NCI-H524 (cell line): ENCODE results near the gene RGS6.
A peak's percentile ranks its signal among the peaks of the same experiment; 100 is the strongest.

Experiments
- DNase-seq, 2 experiments: peaks; one replicate each; lab custom pipeline; 2025; lab: John Stamatoyannopoulos, UW

Gene RGS6

GRCh38 chr14:72583316-72584272, 651.4 kb downstream of the RGS6 start:
- peak; percentile 56 to 82 for DNase-seq

GRCh38 chr14:72588521-72588920, 656.3 kb downstream of the RGS6 start:
- DNase-seq: no peak

GRCh38 chr14:72589652-72590051, 657.4 kb downstream of the RGS6 start:
- DNase-seq: no peak

DNA sequence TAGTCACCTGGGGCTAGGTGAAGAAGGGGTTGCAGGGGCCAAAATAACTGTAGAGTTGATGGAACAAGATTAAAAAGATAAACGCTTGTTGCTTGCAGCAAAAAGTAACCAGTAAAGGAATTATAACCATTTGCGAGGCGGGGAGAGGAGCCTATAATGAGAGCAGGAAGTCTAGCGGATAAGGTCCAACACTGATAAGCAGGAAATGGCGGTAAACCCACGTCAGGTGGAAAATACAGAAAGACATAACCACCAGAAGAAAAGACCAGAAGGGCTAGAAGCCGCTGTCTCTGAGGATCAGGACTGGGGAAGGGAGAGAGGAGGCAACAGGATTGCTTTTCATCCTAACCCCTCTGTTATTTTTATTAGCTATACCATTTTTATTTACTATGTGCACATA, 658.3 kb downstream of the RGS6 start:
- no peak for DNase-seq

DNA sequence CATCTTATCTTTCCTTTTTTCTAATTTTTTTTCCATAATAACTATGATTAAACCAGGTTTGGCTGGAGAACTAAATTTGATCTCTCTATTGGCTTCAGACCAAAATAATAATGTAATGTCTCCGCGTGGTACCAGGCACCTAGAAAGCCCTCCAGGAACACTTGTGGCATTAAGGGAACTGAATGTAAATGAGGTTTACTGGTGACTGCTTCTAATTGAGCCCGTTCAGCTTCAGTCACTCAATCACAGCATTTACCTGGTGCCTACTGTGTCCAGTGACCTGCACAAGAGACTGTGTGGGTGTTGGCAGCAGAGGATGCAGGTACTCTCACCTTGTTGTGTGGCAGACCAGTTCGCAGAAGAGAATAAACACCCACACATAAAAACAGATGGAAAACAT, 659.2 kb downstream of the RGS6 start:
- DNase-seq: no peak

DNA sequence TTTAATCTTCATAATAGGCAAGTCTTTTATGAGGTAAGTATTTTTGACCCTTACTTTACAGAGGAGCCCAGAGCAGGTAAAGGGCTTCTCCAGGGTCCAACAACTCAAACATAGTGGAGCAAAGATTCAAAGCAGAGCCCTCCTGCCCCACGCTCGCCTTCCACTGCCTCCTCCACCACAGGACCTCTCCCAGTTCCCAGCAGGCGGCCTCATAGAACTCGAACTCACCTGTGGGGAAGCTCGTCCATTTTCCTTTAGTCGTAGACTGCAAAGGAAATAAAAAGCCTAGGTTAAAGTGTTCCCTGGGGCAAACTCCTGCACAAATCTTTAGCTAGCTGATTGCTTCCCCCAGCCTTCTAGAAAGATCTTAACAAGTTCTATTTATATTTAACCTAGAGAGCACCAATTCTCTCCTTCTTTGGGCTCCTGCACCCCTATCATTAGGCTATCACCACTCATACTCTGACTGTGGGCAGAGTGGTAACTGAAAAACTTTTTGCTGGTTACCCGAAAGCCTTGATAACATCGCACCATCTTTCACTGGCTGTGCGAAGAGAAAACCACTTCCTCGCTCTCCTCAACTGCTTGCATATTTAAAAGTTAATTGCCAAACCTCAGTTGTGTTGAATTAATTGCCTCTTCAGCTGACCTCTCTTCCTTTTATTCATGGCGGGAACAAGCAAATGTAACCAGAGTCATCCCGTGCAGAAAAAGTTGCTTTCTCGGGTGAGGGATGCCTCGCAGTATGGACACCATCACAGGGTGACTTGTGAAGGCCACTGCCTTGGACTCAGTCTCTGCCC, 662.1 kb downstream of the RGS6 start:
- DNase-seq: no peak

GRCh38 chr14:72595152-72595862, 663.1 kb downstream of the RGS6 start:
- no peak for DNase-seq

DNA sequence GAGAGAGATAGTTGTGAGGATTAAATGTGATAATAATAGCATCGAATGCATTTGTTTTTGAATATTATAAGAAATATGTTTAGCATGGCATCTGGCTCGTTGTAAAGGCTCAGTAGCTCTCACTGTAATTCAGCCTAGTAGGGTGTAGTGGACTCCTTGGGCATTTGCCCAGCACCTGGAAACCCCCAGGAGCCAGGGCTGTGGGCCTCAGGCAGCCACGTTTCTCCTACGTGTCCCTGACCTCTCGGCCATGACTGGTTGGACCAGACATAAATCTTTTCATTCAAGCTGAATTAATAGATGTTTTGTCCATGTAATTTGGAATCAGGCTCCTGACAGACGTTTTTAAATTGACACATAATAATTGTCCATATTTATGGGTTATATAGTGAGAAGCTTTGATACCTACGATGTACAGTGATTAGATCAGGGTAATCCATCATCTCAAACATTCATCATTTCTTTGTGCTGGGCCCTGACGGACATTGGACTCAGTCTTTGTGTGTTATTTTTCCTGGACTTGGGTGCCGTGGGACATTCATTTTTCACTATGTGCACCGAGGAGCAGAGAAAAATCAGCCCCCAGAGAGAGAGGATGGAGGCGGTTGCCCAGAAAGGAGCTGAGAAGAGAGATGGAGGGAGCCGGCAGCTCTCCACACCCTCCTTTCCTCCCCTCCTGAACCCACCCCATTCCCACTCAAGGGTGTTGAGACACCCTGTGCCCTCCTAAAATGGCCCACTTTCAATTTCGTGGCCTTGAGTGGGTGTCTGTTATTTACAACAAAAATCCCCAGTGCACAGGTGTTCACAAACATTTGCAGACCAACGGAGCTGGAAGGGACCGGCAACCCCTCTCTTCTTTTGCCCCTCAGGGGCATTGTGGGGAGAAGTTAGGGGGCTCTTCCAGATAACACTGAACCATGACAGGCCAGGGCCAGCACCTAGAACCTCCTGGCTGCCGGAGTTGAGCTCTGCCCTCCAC, 665.3 kb downstream of the RGS6 start:
- no peak for DNase-seq

GRCh38 chr14:72598306-72598705, 666.1 kb downstream of the RGS6 start:
- DNase-seq: no peak

DNA sequence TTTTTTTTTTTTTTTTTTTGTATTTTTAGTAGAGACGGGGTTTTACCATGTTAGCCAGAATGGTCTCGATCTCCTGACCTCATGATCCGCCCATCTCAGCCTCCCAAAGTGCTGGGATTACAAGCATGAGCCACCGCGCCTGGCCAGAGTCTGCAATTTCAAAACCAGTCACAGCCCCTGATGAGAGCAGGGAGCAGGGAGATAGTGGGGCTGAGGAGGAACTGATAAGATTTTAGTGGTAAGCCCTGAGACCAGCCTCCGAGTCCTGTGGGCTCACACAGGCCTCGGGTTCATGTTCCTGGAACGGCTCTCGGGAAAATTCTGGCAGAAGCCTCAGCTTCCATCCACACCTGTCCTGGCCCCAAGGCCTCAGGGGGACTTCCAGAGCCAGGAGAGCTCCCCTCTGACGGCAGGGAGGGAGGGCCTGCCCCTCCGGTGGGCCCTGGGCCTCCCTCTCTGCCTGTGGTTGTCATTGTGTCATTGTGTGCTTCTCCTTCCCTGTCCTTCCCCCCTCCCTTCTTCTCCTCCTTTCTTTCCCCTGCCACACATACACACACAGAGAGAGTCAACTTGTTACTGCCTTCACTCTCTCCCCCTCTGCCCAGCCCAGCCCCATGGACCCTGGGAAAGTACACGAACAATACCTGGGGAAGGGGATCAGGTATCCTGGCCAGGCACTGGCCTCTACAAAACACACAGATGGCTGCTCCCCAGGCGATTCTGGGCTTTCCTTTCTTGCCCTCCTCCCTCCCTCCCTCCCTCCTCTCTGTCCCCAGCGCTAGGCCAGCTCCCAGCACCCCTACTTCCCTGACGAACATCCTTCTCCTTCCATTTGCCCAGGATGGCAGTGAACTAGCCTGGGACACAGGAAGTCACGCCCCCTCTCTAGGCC, 667.6 kb downstream of the RGS6 start:
- peak in 1 of 2 experiments; percentile 46 for DNase-seq

- DNase-seq: no peak
Measured at GRCh38 chr14:72600551-72601330, 668.5 kb downstream of the RGS6 start.

- DNase-seq: no peak
Measured at GRCh38 chr14:72603639-72604038, 671.4 kb downstream of the RGS6 start.

- DNase-seq: no peak
Measured at GRCh38 chr14:72604133-72604532, 671.9 kb downstream of the RGS6 start.

- peak; percentile 44 to 88 for DNase-seq
Measured at GRCh38 chr14:72605096-72605920, 673.1 kb downstream of the RGS6 start.

GRCh38 chr14:72605921-72606220, 673.6 kb downstream of the RGS6 start:
- DNase-seq: no peak

- DNase-seq: peak; percentile 9 to 50
Measured at GRCh38 chr14:72606879-72607278, 674.6 kb downstream of the RGS6 start.

DNA sequence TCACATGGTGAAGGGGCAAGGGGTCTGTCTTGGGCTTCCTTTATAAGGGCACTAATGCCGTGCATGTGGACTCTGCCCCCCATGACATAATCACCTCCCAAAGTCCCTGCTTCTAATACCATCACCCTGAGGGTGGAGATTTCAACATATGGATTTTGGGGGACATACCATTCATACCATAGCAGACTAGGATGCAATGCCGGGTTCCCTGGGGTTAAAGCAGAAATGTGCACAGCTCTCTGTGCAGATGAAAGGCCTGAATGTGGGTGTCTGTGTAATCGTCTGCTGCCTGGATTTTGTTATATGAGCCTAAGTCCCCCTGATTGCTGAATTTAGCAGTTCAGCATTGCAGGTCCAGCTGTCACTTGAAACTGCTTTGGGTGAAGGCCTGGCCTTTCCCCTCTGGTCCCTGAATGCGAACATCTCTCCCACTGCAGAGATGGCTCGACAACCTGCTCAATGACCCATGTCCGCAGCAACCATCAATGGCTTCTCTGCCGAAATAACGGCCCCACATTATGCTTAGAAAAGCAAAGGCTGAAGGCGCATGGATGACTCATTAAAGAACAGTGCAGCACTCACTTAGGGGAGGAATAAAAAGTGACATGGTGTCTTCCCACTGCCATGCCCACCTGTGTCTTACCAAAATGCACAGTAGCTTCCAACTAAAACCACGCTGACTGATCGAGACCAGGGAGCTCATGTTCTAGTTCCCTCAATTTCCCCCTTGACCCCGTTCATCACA, 675.3 kb downstream of the RGS6 start:
- DNase-seq: peak; percentile 89 to 97
